ENCODE results near the gene SLC7A4.

SLC7A4 gene

GRCh38 chr22:20995329-20996030 is 36.9 kb downstream of the SLC7A4 start:
- no peak for DNase-seq

GRCh38 chr22:20994902-20995241 is 37.5 kb downstream of the SLC7A4 start:
- DNase-seq = no peak

GRCh38 chr22:20994128-20994901 is 38.0 kb downstream of the SLC7A4 start:
- DNase-seq = no peak

DNA sequence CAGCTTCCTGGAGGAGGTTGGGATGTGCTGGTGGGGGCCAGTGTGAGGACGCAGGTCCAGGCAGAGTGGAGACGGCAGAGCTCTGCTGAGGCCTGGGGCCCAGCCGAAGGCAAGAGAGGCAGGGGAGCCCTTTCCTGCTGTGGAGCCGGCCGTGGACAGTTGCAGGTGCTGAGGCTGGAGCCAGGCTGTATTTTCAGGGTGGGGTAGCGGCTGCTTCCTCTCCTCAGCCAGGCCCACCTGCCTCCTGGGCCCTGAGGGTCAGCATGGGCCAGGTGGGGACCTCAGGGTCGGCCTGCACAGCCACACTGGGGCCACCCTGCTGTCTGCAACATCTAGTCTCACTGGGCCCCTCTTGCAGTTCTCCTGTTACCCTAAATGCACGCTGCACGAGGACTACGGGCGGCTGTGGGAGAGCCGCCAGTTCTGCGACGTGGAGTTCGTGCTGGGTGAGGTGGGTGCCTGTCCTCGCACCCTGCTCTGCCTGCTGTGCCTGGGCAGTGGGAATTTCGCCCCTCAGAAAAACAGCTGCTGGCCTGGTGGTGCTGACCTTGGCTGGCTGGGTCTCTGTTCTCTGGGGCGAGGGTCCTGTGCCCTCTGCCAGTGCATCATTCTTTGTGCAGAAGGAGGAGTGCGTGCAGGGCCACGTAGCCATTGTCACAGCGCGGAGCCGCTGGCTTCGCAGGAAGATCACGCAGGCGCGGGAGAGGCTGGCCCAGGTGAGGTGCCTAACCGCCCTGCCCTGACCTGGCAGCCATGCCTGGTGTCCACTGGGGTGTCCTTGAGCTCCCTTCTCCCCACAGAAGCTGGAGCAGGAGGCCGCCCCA is 38.8 kb downstream of the SLC7A4 start:
- no peak for DNase-seq

DNA sequence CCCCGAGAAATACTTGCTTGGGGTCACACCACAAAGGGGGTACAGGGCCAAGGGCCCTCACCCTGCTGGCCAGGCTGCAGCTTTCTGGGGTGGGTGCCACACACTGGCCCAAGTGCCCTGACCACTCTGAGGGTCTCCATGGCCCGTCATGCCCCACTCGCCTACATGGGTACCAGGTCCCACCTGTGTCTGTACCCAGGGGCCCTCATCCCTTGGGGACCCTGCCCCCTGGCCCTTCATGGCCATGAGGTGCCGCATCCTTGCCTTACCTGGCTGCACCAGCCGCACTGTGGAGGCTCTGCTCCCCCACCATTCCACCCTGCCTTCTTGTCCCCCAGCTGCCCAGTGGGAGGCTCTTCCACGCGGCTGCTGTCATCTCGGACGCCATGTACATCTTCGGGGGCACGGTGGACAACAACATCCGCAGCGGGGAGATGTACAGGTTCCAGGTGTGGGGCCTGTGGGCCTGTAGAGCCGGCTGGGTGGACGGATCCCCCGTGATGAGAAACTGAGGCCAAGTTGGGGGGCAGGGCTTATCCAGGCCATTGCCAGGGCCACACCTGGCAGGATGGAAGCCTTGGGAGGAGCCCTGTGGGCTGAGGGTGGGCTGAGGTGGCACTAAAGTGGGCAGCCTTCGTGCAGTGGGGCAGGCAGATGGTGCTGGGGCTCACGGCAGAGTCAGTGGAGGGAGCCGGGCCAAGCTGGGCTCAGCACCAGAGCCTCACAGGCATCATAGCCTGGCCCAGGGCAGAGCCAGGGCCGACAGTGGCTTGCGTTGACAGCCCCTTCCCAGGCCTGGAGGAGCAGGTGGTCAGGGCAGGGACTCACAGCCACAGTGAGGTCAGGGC is 39.7 kb downstream of the SLC7A4 start:
- DNase-seq = no peak

DNA sequence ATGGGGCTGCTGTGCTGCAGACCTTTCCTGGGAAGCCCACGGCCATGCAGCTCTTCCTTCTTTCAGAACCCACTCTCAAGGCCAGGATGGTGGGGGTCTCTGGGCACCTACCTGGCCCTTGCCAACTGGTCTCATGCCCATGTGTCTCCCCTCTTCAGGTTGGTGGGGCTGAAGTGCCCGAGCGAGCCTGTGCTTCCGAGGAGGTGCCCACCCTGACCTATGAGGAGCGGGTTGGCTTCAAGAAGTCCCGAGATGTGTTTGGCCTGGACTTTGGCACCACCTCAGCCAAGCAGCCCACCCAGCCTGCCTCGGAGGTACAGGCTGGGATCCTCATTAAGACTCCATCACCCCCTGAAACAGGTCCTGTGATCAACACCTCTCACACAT is 40.3 kb downstream of the SLC7A4 start:
- no peak for DNase-seq

GRCh38 chr22:20991252-20992055 is 40.9 kb downstream of the SLC7A4 start:
- DNase-seq = no peak

- no peak for DNase-seq
These were observed 41.9 kb downstream of the SLC7A4 start for GRCh38 chr22:20990184-20991180.

DNA sequence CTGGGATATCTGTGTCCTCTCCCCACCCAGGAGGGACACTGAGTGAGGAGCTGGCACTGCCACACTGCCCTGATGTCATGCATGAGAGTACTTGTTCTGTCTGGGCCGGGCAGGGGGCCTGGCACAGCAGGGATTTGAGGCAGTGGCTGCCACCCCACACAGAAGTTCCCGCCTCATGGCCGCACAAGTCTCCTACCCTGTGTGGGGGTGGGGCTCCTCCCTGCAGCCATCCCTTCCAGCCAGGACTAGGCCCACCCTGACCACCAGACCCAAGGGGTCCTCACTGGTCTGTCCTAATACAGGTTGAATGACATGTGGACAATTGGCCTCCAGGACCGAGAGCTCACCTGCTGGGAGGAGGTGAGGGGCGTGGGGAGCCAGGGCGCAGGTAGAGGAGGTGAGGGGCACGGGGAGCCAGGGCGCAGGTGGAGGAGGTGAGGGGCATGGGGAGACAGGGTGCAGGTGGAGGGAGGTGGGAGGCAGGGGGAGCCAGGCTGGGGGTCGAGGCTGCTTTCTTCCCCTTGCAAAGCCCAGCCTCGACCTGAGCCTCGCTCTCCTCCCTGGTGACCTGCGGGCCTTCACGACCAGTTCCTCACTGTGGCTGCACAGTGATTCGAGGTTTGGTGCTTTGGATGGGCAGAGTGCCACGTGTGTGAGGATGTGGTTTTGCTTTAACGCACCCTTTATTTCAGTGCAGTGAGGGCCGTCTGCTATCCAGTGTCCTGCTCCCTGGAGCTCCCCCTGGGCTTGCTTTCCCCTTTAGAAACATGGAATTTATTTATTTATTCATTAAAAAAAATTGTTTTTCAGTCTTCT is 42.8 kb downstream of the SLC7A4 start:
- no peak for DNase-seq

GRCh38 chr22:20988573-20989322 is 43.6 kb downstream of the SLC7A4 start:
- no peak for DNase-seq

DNA sequence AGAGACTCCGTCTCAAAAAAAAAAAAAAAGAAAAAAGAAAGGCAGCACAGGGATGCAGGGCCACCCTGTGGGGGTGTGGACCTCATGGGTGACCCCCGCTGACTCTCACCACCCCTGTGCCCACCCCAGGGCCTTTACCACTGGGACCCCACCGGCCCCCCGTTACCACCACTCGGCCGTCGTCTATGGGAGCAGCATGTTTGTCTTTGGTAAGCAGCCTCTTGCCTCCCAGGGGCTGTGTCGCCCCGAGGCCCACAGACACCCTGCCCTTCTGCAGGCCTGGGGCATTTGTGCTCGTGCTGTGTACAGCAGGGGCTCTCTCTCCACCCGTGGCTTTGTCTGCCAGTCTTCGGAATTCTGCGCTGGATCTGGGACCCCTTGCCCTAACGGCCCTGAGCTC is 45.0 kb downstream of the SLC7A4 start:
- no peak for DNase-seq

DNA sequence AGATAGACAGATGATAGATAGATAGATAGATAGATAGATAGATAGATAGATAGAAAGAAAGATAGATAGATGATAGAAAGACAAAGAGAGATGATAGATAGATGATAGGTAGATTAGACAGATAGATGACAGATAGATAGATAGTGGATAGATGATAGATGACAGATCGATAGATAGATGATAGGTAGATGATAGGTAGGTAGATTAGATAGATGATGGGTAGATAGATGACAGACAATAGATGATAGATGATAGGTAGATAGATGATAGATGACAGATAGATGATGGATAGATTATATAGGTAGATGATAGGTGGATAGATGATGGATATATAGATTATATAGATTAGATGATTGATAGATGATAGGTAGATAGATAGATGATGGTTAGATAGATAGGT is 46.0 kb downstream of the SLC7A4 start:
- no peak for DNase-seq

- DNase-seq = no peak
These were observed 46.6 kb downstream of the SLC7A4 start for GRCh38 chr22:20985720-20986119.

- no peak for DNase-seq
These were observed 49.1 kb downstream of the SLC7A4 start for GRCh38 chr22:20983081-20983771.

- DNase-seq = no peak
These were observed 49.8 kb downstream of the SLC7A4 start for GRCh38 chr22:20982563-20982882.

DNA sequence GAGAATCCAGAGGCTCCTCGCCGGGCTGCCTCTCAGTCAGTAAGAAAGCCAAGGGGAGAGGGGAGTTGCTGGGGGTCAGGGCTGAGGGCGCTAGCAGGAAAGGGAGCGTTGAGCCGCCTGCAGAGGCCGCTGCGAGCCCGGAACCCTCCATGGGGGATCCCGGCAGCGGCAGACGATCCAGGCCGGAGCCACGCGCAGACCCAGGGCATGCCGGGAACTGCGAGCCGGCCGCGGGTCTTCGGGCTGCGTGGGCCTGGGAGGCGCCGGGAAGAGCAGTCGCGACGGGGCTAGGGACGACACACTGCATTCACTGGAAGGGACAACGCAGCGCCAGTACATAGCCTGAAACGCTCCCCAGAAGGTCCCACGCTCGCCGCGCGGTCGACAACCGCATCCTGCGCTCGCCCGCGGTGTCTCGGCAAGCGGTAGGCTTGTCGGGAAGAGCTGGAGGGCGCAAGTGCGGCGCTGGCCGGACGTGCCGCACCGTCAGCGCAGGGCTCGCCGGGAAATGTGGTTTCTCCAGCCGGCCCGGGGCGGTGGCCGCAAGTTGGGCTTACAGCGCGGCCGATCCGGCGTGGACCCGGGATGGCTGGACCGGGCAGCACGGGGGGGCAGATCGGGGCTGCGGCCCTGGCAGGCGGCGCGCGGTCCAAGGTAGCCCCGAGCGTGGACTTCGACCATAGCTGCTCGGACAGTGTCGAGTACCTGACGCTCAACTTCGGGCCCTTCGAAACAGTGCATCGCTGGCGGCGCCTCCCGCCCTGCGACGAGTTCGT is 50.4 kb downstream of the SLC7A4 start, which contains the start of gene LZTR1:
LZTR1 (plus strand) TSS at position 511 of the 776 bp plus-strand sequence; CDS start at position 586, 75 bp downstream.
- peak; percentile 81 for DNase-seq

- DNase-seq = no peak
These were observed 51.2 kb downstream of the SLC7A4 start for GRCh38 chr22:20980938-20981722.
